SH-SY5Y (cell line): ENCODE results near the gene UQCC5.

Experiments
- GATA2 ChIP-seq: IDR thresholded peaks from 2 replicates; pipeline ENCODE4 v1.6.1; 2011; ENCODE audit warnings: mild to moderate bottlenecking, low read depth, low read length
- GATA3 ChIP-seq: IDR thresholded peaks from 2 replicates; pipeline ENCODE4 v1.6.1; 2011; ENCODE audit warnings: low read depth, mild to moderate bottlenecking, low read length, moderate library complexity

DNA sequence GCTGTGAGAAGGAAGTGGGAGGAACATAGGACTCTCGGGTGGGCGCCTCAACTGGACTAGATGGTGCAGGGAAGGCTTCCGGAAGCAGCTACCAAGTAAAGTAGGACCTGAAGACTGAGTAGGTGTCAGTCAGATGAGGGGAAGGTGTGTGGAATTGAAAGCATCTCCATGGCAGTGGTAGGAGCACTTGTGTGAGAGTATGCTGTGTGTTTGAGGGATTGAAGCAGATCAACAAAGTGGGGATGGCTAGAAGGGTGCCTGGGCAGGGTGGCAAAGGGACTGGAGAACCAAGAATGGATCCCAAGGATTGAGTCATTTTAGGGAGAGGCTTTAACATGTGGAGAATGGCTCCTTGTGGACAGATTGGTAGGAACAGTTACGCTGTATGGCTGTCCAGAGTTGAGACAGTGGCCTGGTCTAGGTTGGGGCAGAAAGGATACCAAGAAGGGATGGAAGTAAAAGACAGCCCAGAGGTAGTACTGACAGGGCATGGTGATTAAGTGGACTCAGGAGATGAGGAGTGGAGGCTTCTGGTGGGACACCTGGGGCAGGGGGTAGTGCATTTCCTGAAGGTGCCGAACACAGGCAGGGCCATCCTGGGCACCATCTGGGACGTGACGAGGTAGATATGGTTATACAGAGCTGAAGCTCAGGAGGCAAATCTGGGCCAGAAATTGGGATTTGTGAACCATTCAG is 1.5 kb downstream of the UQCC5 start:
- no peak for TF ChIP-seq GATA3
- no peak for TF ChIP-seq GATA2
